ENCODE measurements around the gene ATR. TPM values are rescaled to one million over a fixed set of nuclear protein-coding genes. Genes with fewer than 3 reads are reported as not detected.

The ATR gene
- total RNA-seq, 4 donors from 2014 or later: 8.9 to 21.9 (median 10.0) TPM

DNA sequence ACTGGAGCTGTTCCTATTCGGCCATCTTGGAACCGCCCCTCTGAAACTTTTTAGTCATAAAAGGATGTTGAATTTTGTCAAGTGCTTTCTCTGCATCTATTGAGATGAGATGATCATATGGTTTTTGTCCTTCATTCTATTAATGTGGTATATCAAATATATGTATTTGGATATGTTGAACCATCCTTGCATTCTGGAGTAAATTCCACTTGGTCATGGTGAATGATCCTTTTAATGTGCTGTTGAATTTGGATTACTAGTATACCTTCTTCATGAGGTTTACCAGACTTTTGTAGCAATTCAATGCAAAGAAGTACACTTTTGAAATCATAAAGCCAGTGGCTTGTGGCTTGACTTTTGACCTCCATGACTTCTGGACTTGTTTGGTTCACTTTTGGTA, 97.3 kb downstream of the ATR start:
- in situ Hi-C loops (cut with MboI; ENCODE audit: low sequenced_read_pairs in 4 of 4): no loop called here
- Histone ChIP-seq H3K27me3 (no peaks in the 10 kb centered on the region), H3K27ac (no peak overlapping the region), H3K9me3 (no peaks in the 10 kb centered on the region), H3K4me1 (no peaks in the 10 kb centered on the region), H3K36me3 (peaks cover 0 to 52% of the 10 kb centered on the region in 2 donors), H3K4me3 (no peak overlapping the region)
- ATAC-seq (no peak), DNase-seq (no peak)
- TF ChIP-seq, protein P1, sequence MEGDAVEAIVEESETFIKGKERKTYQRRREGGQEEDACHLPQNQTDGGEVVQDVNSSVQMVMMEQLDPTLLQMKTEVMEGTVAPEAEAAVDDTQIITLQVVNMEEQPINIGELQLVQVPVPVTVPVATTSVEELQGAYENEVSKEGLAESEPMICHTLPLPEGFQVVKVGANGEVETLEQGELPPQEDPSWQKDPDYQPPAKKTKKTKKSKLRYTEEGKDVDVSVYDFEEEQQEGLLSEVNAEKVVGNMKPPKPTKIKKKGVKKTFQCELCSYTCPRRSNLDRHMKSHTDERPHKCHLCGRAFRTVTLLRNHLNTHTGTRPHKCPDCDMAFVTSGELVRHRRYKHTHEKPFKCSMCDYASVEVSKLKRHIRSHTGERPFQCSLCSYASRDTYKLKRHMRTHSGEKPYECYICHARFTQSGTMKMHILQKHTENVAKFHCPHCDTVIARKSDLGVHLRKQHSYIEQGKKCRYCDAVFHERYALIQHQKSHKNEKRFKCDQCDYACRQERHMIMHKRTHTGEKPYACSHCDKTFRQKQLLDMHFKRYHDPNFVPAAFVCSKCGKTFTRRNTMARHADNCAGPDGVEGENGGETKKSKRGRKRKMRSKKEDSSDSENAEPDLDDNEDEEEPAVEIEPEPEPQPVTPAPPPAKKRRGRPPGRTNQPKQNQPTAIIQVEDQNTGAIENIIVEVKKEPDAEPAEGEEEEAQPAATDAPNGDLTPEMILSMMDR (IDR thresholded peaks at IDR 0.05 in 4 of 5, conservative IDR thresholded peaks at IDR 0.05 in 1 of 5): no peak
- no peak for TF ChIP-seq POLR2A (IDR thresholded peaks at IDR 0.05)
- intact Hi-C loops (cut with DNase I; ENCODE audit: low total_unique reads): no loop called here

DNA sequence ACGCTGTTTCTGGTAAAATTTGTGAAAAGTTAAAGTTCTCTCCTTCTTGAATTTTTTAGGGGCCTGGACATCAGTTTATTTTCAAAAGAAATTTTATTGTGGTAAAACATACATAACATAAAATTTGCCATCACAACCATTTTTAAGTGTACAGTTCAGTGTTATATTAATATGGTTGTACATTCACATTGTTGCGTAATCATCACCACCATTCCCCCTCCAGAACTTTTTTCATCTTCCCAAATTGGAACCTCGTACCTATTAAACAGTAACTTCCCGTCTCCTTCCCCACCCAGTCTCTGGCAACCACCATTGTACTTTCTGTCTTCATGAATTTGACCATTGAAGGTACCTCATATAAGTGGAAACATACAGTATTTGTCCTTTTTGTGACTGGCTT, 107.7 kb downstream of the ATR start:
- in situ Hi-C loops (cut with MboI; ENCODE audit: low sequenced_read_pairs in 4 of 4): no loop called here
- Histone ChIP-seq H3K4me1 (no peaks in the 10 kb centered on the region), H3K27ac (no peak overlapping the region), H3K36me3 (no peaks in the 10 kb centered on the region), H3K9me3 (peaks cover 0 to 2% (median 0%) of the 10 kb centered on the region in 3 donors), H3K27me3 (no peaks in the 10 kb centered on the region), H3K4me3 (no peak overlapping the region)
- TF ChIP-seq POLR2A (IDR thresholded peaks at IDR 0.05): no peak
- TF ChIP-seq, protein P1 (IDR thresholded peaks at IDR 0.05 in 4 of 5, conservative IDR thresholded peaks at IDR 0.05 in 1 of 5): no peak
- intact Hi-C loops (cut with DNase I; ENCODE audit: low total_unique reads): no loop called here
- ATAC-seq (no peak), DNase-seq (no peak)

DNA sequence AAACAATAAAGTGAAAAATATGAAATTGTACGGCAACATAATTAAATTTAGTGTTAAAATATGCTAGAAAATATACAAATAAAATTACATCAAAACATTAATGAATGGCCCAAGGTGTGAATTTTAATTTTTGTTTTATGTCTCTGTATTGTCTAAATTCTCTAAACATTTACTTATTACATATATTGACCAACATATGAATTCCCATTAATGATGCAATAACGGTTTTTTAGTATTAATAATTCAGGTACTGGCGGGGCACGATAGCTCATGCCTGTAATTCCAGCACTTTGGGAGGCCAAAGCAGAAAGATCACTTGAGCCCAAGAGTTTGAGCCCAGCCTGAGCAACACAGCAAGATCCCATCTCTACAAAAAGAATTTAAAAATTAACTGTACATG, 110.1 kb downstream of the ATR start:
- H3K27me3 ChIP-seq: no peaks in the 10 kb centered on the region
- H3K36me3 ChIP-seq: no peaks in the 10 kb centered on the region
- DNase-seq (no peak), ATAC-seq (no peak)
- H3K4me1 ChIP-seq: no peaks in the 10 kb centered on the region
- intact Hi-C loops (cut with DNase I; ENCODE audit: low total_unique reads): no loop called here
- peaks cover 0 to under 1% (median 0%) of the 10 kb centered on the region in 3 donors for H3K9me3 ChIP-seq
- TF ChIP-seq, protein P1 (IDR thresholded peaks at IDR 0.05 in 4 of 5, conservative IDR thresholded peaks at IDR 0.05 in 1 of 5): no peak
- no peak for TF ChIP-seq POLR2A (IDR thresholded peaks at IDR 0.05)
- no peak overlapping the region for H3K4me3 ChIP-seq
- in situ Hi-C loops (cut with MboI; ENCODE audit: low sequenced_read_pairs in 4 of 4): no loop called here
- no peak overlapping the region for H3K27ac ChIP-seq

DNA sequence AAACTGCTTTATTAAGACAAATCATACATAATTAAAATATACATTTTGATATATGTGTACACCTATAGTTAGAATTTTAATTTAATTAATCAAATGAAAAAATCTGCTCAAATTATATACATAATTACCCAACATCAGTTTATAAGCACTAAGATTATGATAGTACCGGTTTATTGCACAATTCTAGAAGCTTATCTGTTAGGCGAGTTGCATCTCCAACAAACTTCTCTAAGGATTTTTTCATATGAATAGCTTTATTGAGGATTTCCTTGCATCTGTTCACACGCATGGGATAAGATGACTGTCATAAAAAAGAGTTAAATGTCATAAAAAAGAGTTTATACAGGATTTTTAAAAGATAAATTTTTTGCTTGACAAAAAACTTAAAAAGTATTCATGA, 110.8 kb downstream of the ATR start:
- Histone ChIP-seq H3K36me3 (no peaks in the 10 kb centered on the region), H3K4me1 (no peaks in the 10 kb centered on the region), H3K9me3 (no peaks in the 10 kb centered on the region), H3K4me3 (no peak overlapping the region), H3K27me3 (no peaks in the 10 kb centered on the region), H3K27ac (no peak overlapping the region)
- ATAC-seq (no peak), DNase-seq (no peak)
- intact Hi-C loops (cut with DNase I; ENCODE audit: low total_unique reads) (no loop called here), in situ Hi-C loops (cut with MboI; ENCODE audit: low sequenced_read_pairs in 4 of 4) (no loop called here)
- TF ChIP-seq, protein P1 (IDR thresholded peaks at IDR 0.05 in 4 of 5, conservative IDR thresholded peaks at IDR 0.05 in 1 of 5): no peak
- TF ChIP-seq POLR2A (IDR thresholded peaks at IDR 0.05): no peak

DNA sequence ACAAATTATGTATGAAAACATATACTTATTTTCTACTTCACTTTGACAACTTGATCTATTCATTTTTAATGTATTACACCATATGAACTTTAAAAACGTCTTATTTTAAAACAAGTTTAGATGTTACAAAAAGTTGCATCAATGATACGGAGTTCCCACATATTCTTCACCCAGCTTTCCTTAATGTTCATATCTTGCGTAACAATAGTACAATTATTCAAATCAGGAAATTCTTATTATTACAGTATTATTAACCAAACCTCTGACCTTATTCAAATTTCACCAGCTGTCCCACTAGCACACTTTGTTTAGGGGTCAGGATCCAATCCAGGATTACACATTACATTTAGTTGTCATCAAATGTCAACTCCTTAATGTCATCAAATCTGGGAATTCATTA, 117.8 kb downstream of the ATR start:
- Histone ChIP-seq H3K4me3 (no peak overlapping the region), H3K36me3 (peaks cover 0 to 17% of the 10 kb centered on the region in 2 donors), H3K9me3 (no peaks in the 10 kb centered on the region), H3K4me1 (no peaks in the 10 kb centered on the region), H3K27ac (no peak overlapping the region), H3K27me3 (no peaks in the 10 kb centered on the region)
- ATAC-seq (no peak), DNase-seq (no peak)
- TF ChIP-seq POLR2A (IDR thresholded peaks at IDR 0.05): no peak
- TF ChIP-seq, protein P1 (IDR thresholded peaks at IDR 0.05 in 4 of 5, conservative IDR thresholded peaks at IDR 0.05 in 1 of 5): no peak
- in situ Hi-C loops (cut with MboI; ENCODE audit: low sequenced_read_pairs in 4 of 4) (no loop called here), intact Hi-C loops (cut with DNase I; ENCODE audit: low total_unique reads) (no loop called here)
